ENCODE results near the gene NR4A1. TPM values are rescaled to one million over a fixed set of nuclear protein-coding genes. Genes with fewer than 3 reads are reported as not detected.

Gene NR4A1
- total RNA-seq, 1 donor from 2014 or later: 4.3 TPM

DNA sequence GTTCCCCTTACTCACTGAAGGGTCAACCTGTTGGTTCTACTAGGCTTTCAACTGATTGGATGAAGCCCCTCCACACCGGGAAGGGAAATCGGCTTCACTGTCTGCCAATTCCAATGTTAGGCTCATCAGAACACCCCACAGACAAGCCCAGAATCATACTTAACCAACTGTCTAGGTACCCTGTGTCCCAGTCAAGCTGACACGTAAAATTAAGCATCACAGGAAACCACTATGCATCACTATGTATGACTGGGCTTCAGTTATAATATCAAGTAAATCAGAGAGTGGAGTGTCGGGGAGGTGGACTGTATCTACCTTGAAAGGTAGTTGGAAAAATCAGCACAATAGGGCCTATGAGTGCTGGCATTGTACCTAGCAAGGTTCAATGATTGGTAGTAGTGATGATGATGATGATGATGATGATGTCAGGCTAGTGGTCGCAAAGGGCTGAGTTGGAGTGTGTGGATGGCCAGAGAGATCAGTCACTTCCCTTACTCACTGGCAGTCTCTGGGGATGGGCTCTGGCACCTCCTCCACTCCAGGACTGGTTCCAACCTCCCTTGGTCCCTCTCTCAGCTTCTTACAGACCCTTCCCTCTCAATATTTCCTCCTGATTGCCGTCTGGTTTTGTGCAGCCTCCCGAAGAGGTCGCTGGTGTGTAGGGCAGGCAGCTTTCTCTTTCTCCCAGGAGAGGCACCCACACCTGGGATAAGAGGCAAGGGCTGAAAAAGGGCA, 15.3 kb downstream of the NR4A1 start:
- no peak overlapping the region for H3K4me3 ChIP-seq (ENCODE audit: low read depth, low read length)
- DNase-seq (ENCODE audit: low read depth): no peak
- TF ChIP-seq CTCF (conservative IDR thresholded peaks at IDR 0.05; ENCODE audit: low read depth, low read length): no peak

DNA sequence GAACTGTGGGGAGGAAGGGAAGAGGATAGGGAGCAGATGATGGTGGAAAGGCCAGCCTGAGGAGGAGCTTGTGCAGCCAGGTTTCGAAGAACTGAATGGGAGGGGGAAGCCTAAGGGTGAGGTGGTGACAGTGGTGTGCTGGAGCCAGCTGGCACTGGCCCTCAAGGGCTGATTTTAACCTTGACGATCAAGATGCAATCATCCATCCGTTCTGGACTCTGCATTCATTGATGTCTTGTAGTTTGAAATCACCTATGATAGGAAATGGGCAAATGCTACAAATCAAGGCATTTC, 15.8 kb downstream of the NR4A1 start:
- no peak overlapping the region for H3K4me3 ChIP-seq (ENCODE audit: low read depth, low read length)
- no peak for TF ChIP-seq CTCF (conservative IDR thresholded peaks at IDR 0.05; ENCODE audit: low read depth, low read length)
- DNase-seq (ENCODE audit: low read depth): no peak

- peak; percentile 76 for DNase-seq (ENCODE audit: low read depth)
- peak; percentile 66 for TF ChIP-seq CTCF (conservative IDR thresholded peaks at IDR 0.05; ENCODE audit: low read depth, low read length)
These were observed 18.3 kb downstream of the NR4A1 start, which contains the start of gene ATG101 for GRCh38 chr12:52069327-52070184. Gene ATG101, plus strand, starts transcription at chr12:52069978. Its CDS starts 3,673 bp downstream, at chr12:52073651.

GRCh38 chr12:52070185-52070925, 19.1 kb downstream of the NR4A1 start:
- no peak for DNase-seq (ENCODE audit: low read depth)
- no peak for TF ChIP-seq CTCF (conservative IDR thresholded peaks at IDR 0.05; ENCODE audit: low read depth, low read length)
- H3K4me3 ChIP-seq (ENCODE audit: low read depth, low read length): peak overlapping the region; percentile 88

More at GRCh38 chr12:52069327-52070184, 18.3 kb downstream of the NR4A1 start, which contains the start of gene ATG101:
- peak within 1 kb of the TSS; percentile 88 for H3K4me3 ChIP-seq (ENCODE audit: low read depth, low read length)

DNA sequence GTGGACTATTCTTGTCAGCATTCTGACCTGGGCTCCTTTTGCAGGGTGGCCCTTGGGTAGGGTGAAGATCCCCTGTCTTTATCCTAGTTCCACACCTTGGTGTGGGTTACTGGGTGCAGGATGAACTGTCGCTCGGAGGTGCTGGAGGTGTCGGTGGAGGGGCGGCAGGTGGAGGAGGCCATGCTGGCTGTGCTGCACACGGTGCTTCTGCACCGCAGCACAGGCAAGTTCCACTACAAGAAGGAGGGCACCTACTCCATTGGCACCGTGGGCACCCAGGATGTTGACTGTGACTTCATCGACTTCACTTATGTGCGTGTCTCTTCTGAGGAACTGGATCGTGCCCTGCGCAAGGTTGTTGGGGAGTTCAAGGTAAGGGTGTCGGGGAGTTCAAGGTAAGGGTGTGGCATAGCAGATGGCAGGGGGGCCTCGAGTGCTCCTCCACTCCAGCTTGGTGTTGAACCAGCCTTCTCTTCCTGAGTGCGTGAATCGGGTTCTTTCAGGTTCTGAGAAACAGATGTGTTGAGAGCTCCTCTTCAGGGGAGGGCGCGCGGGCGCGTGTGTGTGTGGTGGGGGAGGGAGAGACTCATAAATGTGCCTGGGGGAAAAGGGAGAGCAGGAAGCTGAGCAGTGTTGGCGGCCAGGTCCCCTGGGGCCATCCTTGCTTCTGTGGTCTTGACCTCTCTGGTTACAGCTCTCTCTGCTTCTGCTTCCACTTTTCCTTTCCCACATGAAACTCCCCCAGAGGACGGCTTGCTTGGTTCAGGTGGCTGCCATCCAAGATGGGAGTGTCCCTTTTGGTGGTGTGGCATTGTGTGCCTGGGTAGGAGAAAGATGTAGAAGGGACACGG, 22.5 kb downstream of the NR4A1 start:
- no peak overlapping the region for H3K4me3 ChIP-seq (ENCODE audit: low read depth, low read length)
- TF ChIP-seq CTCF (conservative IDR thresholded peaks at IDR 0.05; ENCODE audit: low read depth, low read length): no peak
- DNase-seq (ENCODE audit: low read depth): no peak

Data from epithelial cell of proximal tubule (primary cell).